ENCODE results near the gene SCEL. TPM values are rescaled to one million over a fixed set of nuclear protein-coding genes. Genes with fewer than 3 reads are reported as not detected.

SCEL gene
- total RNA-seq, 1 donor from 2014 or later, result not detected

DNA sequence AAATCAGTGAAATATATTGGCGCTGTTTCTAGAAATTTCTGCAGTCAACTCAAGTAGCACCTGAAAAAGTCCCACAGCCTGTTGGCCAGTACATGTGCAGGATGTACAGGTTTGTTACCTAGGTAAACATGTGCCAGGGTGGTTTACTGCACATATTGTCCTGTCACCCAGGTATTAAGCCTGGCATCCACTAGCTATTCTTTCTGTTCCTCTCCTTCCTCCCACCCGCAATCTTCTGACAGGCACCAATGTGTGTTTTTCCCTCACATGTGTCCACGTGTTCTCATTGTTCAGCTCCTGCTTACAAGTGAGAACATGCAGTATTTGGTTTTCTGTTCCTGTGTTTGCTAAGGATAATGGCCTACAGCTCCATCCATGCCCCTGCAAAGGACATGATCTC is 13.1 kb upstream of the SCEL start:
- Histone ChIP-seq H3K9me3 (ENCODE audit: low read depth) (no peaks in the 10 kb centered on the region), H2AFZ (replicated peaks) (no peak overlapping the region), H3K9ac (no peak overlapping the region), H3K4me2 (no peak overlapping the region), H3K27ac (no peak overlapping the region), H3K27me3 (no peaks in the 10 kb centered on the region), H4K20me1 (ENCODE audit: low read depth) (no peaks in the 10 kb centered on the region), H3K4me1 (peaks cover 7% of the 10 kb centered on the region), H3F3A (ENCODE audit: low read depth) (no peaks in the 10 kb centered on the region), H3K4me3 (no peak overlapping the region), H3K36me3 (no peaks in the 10 kb centered on the region), H3K79me2 (ENCODE audit: low read depth) (no peaks in the 10 kb centered on the region)
- TF ChIP-seq, protein P1, sequence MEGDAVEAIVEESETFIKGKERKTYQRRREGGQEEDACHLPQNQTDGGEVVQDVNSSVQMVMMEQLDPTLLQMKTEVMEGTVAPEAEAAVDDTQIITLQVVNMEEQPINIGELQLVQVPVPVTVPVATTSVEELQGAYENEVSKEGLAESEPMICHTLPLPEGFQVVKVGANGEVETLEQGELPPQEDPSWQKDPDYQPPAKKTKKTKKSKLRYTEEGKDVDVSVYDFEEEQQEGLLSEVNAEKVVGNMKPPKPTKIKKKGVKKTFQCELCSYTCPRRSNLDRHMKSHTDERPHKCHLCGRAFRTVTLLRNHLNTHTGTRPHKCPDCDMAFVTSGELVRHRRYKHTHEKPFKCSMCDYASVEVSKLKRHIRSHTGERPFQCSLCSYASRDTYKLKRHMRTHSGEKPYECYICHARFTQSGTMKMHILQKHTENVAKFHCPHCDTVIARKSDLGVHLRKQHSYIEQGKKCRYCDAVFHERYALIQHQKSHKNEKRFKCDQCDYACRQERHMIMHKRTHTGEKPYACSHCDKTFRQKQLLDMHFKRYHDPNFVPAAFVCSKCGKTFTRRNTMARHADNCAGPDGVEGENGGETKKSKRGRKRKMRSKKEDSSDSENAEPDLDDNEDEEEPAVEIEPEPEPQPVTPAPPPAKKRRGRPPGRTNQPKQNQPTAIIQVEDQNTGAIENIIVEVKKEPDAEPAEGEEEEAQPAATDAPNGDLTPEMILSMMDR (IDR thresholded peaks at IDR 0.05), result no peak
- TF ChIP-seq EZH2phosphoT487 (IDR thresholded peaks at IDR 0.05), result no peak
- TF ChIP-seq EZH2 (IDR thresholded peaks at IDR 0.05), result no peak
- Mint-ChIP-seq H3K9me3 (no peaks in the 10 kb centered on the region), H3K27me3 (ENCODE audit: insufficient read depth, low read depth) (no peaks in the 10 kb centered on the region), H3K27ac (no peak overlapping the region), H3K4me3 (no peak overlapping the region), H3K36me3 (no peaks in the 10 kb centered on the region), H3K4me1 (no peaks in the 10 kb centered on the region)
- no peak for DNase-seq (ENCODE audit: low spot score)

DNA sequence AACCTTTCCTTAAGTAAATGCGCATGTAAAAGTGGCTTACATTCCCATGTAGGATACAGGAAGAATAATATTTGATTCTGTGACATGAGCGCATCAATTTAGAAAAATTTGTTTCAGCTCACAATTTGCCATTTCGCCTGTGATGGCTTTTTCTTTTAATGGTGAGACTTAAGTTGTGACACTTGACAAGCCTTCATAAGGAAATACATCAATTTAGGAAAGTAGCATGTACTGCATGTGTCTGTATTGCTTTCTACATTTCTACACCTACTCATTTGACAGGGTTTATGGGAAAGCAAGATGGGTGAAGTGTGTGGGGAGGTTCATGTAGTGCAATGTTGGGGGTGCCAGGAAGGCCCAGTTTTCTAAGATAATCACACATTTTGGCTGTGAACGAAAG is 12.1 kb upstream of the SCEL start:
- Mint-ChIP-seq H3K4me3 (no peak overlapping the region), H3K27me3 (ENCODE audit: insufficient read depth, low read depth) (no peaks in the 10 kb centered on the region), H3K36me3 (no peaks in the 10 kb centered on the region), H3K4me1 (no peaks in the 10 kb centered on the region), H3K27ac (peak overlapping the region; percentile 44), H3K9me3 (no peaks in the 10 kb centered on the region)
- TF ChIP-seq EZH2 (IDR thresholded peaks at IDR 0.05) (no peak), EZH2phosphoT487 (IDR thresholded peaks at IDR 0.05) (no peak)
- TF ChIP-seq, protein P1 (IDR thresholded peaks at IDR 0.05), result no peak
- Histone ChIP-seq H3K4me2 (no peak overlapping the region), H4K20me1 (ENCODE audit: low read depth) (no peaks in the 10 kb centered on the region), H2AFZ (replicated peaks) (no peak overlapping the region), H3K36me3 (no peaks in the 10 kb centered on the region), H3K4me3 (no peak overlapping the region), H3K9me3 (ENCODE audit: low read depth) (no peaks in the 10 kb centered on the region), H3F3A (ENCODE audit: low read depth) (no peaks in the 10 kb centered on the region), H3K9ac (no peak overlapping the region), H3K4me1 (peaks cover 7% of the 10 kb centered on the region), H3K79me2 (ENCODE audit: low read depth) (no peaks in the 10 kb centered on the region), H3K27ac (no peak overlapping the region), H3K27me3 (no peaks in the 10 kb centered on the region)
- no peak for DNase-seq (ENCODE audit: low spot score)

DNA sequence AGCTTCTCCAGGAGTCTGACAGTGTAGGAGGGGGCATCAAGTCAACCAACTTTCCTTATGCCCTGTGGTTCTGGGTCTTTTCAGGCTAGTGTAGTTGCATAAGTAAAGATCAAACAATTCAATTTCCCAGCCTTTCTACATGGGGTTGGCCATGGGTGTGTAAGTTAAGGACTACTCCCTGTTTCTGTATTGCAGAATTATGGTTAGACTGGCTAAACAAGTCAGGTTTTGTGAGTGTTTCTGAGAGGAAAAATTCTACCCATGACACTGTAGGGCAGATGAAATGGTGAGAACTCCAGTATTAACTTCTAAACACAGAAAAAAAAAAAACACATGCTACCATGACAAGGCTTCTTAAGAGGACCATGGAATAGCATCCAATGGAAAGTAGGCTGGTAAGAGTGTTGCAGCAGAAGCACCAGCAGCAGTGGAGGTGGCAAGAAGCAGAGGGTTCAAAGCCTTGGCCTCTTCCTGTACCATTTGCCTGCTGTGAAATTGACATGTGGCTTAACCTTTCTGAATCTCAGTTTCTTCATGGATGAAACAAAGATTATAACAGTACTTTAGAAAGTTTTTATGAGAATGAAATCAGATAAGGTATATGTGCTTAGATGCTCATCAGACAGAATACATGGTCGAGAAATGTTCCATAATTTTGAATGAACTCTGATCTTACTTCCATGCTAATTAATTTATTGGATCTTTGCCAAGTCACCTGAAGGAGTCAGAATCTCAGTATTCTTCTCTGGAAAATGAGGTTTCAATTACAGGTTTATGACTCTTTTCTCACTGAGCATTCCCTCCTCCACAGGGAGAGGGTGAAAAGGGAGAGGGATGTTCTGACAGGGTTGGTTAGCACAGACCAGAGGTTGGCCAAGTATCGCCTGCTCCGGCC is 11.4 kb upstream of the SCEL start:
- no peaks in the 10 kb centered on the region for H4K20me1 ChIP-seq (ENCODE audit: low read depth)
- H3K27me3 Mint-ChIP-seq (ENCODE audit: insufficient read depth, low read depth), result no peaks in the 10 kb centered on the region
- H3K9ac ChIP-seq, result no peak overlapping the region
- no peak overlapping the region for H2AFZ ChIP-seq (replicated peaks)
- TF ChIP-seq EZH2 (IDR thresholded peaks at IDR 0.05) (no peak), EZH2phosphoT487 (IDR thresholded peaks at IDR 0.05) (no peak)
- TF ChIP-seq, protein P1 (IDR thresholded peaks at IDR 0.05), result no peak
- H3K27ac ChIP-seq, result no peak overlapping the region
- H3K4me3 ChIP-seq, result no peak overlapping the region
- no peaks in the 10 kb centered on the region for H3K36me3 ChIP-seq
- H3K4me3 Mint-ChIP-seq, result no peak overlapping the region
- H3K9me3 Mint-ChIP-seq, result no peaks in the 10 kb centered on the region
- peaks cover 7% of the 10 kb centered on the region for H3K4me1 ChIP-seq
- H3K27ac Mint-ChIP-seq, result no peak overlapping the region
- no peak overlapping the region for H3K4me2 ChIP-seq
- H3F3A ChIP-seq (ENCODE audit: low read depth), result no peaks in the 10 kb centered on the region
- no peaks in the 10 kb centered on the region for H3K27me3 ChIP-seq
- no peaks in the 10 kb centered on the region for H3K36me3 Mint-ChIP-seq
- H3K4me1 Mint-ChIP-seq, result no peaks in the 10 kb centered on the region
- no peaks in the 10 kb centered on the region for H3K9me3 ChIP-seq (ENCODE audit: low read depth)
- H3K79me2 ChIP-seq (ENCODE audit: low read depth), result no peaks in the 10 kb centered on the region
- DNase-seq (ENCODE audit: low spot score), result no peak

Measured in neural progenitor cell (in vitro differentiated cells).